Activated naive CD8-positive, alpha-beta T cell treated with anti-CD3 and anti-CD28 coated beads for 36 hours (primary cell): Measurements from ENCODE around the gene MYL5. TPM values are rescaled to one million over a fixed set of nuclear protein-coding genes. Genes with fewer than 3 reads are reported as not detected.
"Not testable (repeated sequence)": the region's sequence is repeated elsewhere in the genome, so short reads cannot be mapped to it uniquely, and the experiment has no call there.

ENCODE experiments used
- DNase-seq: peaks from one replicate; pipeline ENCODE4 v3.0.0; 2021
- H3K27ac Mint-ChIP-seq: one replicate; pipeline ENCODE4 v1.8.0; 2022; ENCODE audit warnings: mild to moderate bottlenecking, moderate library complexity, mixed read lengths
- H3K27me3 Mint-ChIP-seq: one replicate; pipeline ENCODE4 v1.8.0; 2022; ENCODE audit warnings: mild to moderate bottlenecking, mixed read lengths
- H3K36me3 Mint-ChIP-seq: one replicate; pipeline ENCODE4 v1.8.0; 2021; ENCODE audit warnings: mild to moderate bottlenecking, mixed read lengths
- H3K4me1 Mint-ChIP-seq: one replicate; pipeline ENCODE4 v1.8.0; 2021; ENCODE audit warnings: mixed read lengths
- H3K4me3 Mint-ChIP-seq: one replicate; pipeline ENCODE4 v1.8.0; 2022; ENCODE audit warnings: mild to moderate bottlenecking, moderate library complexity, mixed read lengths
- H3K9me3 Mint-ChIP-seq: one replicate; pipeline ENCODE4 v1.8.0; 2022; ENCODE audit warnings: mixed read lengths
- total RNA-seq, 2 experiments: library from RNA; stranded (reverse); gene quantifications; one replicate each; pipeline ENCODE4 v1.2.3, GENCODE V29; 2021

Gene MYL5
- total RNA-seq, 2 experiments from 2014 or later = 22.7 to 22.9 TPM

DNA sequence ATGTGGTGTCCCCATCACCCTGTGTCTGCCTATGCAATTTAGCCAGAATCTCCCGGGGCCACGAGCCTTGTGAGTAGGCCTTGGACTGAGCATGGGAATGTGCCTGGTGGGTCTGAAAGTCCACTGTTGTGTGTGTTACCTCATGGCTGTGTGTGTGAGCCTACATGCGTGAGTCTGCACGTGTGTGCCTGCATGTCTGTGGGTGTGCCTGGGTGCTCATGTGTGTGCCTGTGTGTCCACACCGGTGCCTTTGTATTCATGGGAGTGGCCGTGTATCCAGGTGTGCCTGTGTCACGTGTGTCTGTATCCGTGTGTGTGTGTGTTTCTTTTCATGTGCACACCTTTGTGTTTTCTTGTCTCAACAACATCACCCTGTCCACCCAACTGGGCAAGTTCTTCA is 14.5 kb upstream of the MYL5 start:
- H3K27ac Mint-ChIP-seq = no peak overlapping the region
- H3K4me1 Mint-ChIP-seq = peaks cover 5% of the 10 kb centered on the region
- no peak overlapping the region for H3K4me3 Mint-ChIP-seq
- DNase-seq = no peak
- peaks cover 11% of the 10 kb centered on the region for H3K36me3 Mint-ChIP-seq
- no peaks in the 10 kb centered on the region for H3K9me3 Mint-ChIP-seq
- H3K27me3 Mint-ChIP-seq = no peaks in the 10 kb centered on the region

DNA sequence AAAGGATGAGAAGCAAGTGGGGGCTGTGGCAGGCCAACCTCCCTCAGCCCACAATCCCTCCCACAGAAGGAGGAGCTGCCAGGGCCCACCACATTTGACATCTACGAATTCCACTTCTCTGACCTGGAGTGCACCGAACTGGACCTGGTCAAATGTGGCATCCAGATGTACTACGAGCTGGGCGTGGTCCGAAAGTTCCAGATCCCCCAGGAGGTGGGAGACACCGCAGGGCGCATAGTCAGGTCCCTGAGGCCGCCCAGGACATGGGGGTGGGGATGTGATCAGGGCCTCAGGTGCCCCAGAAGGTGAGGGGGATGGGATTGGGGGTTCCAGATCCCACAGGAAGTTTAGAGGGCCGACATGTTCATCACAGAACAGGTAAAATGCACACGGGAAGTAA is 13.9 kb upstream of the MYL5 start:
- no peak for DNase-seq
- no peak overlapping the region for H3K27ac Mint-ChIP-seq
- peaks cover 11% of the 10 kb centered on the region for H3K36me3 Mint-ChIP-seq
- no peak overlapping the region for H3K4me3 Mint-ChIP-seq
- no peaks in the 10 kb centered on the region for H3K27me3 Mint-ChIP-seq
- peaks cover 7% of the 10 kb centered on the region for H3K4me1 Mint-ChIP-seq
- no peaks in the 10 kb centered on the region for H3K9me3 Mint-ChIP-seq

DNA sequence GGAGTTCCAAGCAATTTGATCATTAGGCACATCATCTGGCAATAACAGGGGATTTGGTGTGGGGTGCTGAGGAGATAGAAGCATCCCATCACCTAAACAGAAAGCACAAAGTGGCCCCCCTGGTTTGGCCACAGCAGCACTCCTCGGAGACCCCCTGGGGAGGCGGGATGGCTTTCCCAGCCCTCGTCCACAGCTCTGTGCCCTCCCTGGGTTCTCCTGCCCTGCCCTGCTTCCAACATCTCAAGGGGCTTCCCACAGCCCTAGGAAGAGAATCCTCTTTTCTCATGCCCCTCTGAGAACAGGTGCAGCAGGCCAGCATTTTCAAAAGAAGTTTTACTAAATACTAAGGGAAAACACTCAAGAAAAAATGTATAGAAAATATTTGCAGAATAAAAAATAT is 13.1 kb upstream of the MYL5 start:
- Mint-ChIP-seq H3K36me3 (peaks cover 11% of the 10 kb centered on the region), H3K27me3 (no peaks in the 10 kb centered on the region), H3K4me3 (no peak overlapping the region), H3K4me1 (peaks cover 7% of the 10 kb centered on the region), H3K27ac (no peak overlapping the region), H3K9me3 (no peaks in the 10 kb centered on the region)
- DNase-seq = no peak

DNA sequence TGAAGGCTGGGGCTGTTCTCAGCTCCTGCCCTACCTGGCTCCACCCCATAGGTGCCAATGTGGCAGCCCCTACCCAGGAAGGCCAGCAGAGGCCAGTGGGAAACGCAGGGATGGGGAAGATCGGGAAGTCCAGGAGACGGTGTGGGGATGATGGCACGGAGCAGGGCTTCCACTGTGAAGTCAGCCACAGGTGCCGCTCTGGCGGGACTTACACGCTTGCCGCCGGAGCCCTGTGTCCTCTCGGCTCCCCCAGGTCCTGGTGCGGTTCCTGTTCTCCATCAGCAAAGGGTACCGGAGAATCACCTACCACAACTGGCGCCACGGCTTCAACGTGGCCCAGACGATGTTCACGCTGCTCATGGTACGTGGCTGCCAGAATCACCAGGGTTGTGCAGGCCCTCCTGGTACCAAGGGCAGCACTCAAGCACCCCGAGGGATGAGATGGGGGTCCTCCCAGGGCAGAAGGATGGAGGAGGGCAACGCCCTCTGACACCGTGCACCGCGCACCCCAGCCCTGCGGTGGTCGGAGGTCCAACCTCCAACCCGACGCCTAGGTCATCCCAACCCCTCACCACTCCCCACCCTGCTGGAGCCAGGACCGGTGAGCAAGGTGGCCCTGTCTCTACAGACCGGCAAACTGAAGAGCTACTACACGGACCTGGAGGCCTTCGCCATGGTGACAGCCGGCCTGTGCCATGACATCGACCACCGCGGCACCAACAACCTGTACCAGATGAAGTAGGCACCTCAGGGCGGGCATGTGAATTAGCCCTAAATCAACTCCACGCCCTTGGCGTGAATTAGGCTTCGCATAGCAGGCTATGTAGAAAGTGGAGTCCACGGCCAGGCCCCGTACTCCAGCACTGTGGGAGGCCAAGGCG is 12.2 kb upstream of the MYL5 start:
- H3K9me3 Mint-ChIP-seq = no peaks in the 10 kb centered on the region
- peaks cover 11% of the 10 kb centered on the region for H3K36me3 Mint-ChIP-seq
- peaks cover 7% of the 10 kb centered on the region for H3K4me1 Mint-ChIP-seq
- no peak for DNase-seq
- peak overlapping the region; percentile 40 for H3K4me3 Mint-ChIP-seq
- H3K27me3 Mint-ChIP-seq = no peaks in the 10 kb centered on the region
- no peak overlapping the region for H3K27ac Mint-ChIP-seq

DNA sequence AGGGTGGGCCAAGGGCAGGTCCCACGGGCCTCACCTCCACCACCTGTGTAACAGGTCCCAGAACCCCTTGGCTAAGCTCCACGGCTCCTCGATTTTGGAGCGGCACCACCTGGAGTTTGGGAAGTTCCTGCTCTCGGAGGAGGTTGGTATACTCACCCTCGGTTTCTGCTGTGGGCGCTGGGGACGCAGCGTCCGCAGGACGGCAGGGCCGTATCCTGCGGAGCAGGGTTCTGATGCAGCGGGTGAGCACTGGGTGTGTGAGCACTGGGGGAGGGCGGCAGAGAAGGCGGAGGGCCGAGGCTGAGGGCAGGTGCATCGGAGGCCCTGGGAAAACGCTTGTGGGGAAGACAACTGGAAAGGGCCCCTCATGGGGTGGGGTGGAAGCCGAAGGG is 11.3 kb upstream of the MYL5 start:
- Mint-ChIP-seq H3K9me3 (no peaks in the 10 kb centered on the region), H3K27me3 (no peaks in the 10 kb centered on the region), H3K4me1 (peaks cover 7% of the 10 kb centered on the region), H3K27ac (peak overlapping the region; percentile 74), H3K36me3 (peaks cover 11% of the 10 kb centered on the region), H3K4me3 (peak overlapping the region; percentile 85)
- no peak for DNase-seq

DNA sequence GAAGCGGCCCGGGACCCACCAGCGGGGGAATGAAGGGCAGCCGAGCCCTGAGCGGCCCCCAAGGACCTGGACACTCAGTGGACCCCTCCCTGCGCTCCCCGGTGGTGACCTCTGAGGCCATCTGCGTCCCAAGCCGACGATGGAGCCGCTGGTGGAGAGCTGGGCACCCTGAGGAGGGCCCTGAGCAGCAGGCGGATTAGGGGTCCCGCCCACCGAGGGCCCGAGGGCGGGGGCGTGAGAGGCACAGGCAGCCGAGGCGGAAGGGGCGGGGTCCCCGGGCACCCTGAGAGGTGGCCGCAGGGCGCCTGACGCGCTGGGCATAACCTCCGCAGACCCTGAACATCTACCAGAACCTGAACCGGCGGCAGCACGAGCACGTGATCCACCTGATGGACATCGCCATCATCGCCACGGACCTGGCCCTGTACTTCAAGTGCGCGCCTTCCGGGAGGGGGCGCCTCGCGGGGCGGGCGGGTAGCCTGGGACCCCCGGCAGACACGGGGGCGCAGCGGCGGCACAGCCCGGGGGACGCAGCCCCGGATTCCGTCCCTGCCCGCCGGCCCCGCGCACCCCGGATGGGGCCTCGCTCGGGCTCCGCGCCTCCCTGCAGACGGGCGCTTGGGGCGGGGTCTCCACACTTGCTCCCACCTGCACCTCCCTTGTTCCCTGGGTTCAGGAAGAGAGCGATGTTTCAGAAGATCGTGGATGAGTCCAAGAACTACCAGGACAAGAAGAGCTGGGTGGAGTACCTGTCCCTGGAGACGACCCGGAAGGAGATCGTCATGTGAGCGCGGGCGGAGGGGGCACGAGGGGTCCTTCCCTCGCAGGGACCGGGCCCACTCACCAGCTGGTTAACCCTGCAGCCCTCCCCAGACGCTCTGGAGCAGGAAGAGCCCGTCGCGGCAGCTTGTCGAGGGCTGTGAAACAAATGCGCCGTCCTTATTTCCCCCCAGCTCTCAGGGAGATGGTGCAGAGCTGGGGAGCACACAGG is 10.6 kb upstream of the MYL5 start:
- Mint-ChIP-seq H3K9me3 (no peaks in the 10 kb centered on the region), H3K36me3 (peaks cover 11% of the 10 kb centered on the region), H3K27me3 (no peaks in the 10 kb centered on the region), H3K4me3 (peak overlapping the region; percentile 85), H3K27ac (peak overlapping the region; percentile 90), H3K4me1 (peaks cover 7% of the 10 kb centered on the region)
- DNase-seq = peak; percentile 87

DNA sequence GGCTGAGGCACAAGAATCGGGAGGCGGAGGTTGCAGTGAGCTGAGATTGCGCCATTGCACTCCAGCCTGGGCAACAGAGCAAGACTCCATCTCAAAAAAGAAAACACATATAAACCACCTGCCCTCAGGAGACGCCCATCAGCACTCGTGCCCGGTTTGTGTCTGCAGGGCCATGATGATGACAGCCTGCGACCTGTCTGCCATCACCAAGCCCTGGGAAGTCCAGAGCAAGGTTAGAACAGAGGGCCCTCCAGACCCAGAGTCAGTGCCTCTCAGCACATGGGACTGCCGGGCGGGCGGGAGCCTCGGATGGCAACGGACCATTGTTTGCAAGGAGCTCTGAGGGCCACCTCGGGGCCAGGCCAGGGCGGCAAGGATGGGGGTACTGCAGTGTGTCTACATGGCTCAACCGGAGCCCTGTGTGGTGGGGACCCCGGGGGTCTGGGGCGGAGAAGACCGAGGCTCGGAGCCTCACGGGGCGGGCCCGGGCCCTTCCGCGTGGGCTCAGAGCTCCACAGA is 9.6 kb upstream of the MYL5 start:
- H3K36me3 Mint-ChIP-seq = peaks cover 11% of the 10 kb centered on the region

DNA sequence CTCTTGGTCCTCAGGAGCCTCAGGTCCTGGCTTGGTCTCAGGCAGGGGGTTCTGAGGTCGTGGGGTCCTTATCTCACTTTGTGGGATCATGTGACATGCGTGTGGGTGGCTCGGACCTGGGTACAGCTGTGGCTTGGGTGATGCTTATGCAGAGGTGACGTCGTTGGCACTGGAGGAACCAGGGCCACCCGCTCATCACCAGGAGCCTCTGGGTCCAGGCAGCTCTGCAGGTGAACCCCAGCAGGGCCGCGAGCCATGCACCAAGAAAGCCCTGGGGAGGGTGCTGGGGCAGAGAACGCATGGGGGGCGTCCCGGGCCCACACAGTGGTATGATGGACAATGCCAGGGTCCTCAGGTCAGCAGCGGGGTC is 9.0 kb upstream of the MYL5 start:
- H3K4me1 Mint-ChIP-seq = peaks cover 7% of the 10 kb centered on the region
- H3K9me3 Mint-ChIP-seq = no peaks in the 10 kb centered on the region
- DNase-seq = no peak
- H3K36me3 Mint-ChIP-seq = peaks cover 7% of the 10 kb centered on the region
- H3K27me3 Mint-ChIP-seq = no peaks in the 10 kb centered on the region
- no peak overlapping the region for H3K27ac Mint-ChIP-seq
- peak overlapping the region; percentile 84 for H3K4me3 Mint-ChIP-seq

More for the DNA sequence above, 9.6 kb upstream of the MYL5 start:
- peak overlapping the region; percentile 84 for H3K4me3 Mint-ChIP-seq
- no peaks in the 10 kb centered on the region for H3K27me3 Mint-ChIP-seq
- no peaks in the 10 kb centered on the region for H3K9me3 Mint-ChIP-seq
- peaks cover 7% of the 10 kb centered on the region for H3K4me1 Mint-ChIP-seq
- no peak for DNase-seq
- peak overlapping the region; percentile 90 for H3K27ac Mint-ChIP-seq

DNA sequence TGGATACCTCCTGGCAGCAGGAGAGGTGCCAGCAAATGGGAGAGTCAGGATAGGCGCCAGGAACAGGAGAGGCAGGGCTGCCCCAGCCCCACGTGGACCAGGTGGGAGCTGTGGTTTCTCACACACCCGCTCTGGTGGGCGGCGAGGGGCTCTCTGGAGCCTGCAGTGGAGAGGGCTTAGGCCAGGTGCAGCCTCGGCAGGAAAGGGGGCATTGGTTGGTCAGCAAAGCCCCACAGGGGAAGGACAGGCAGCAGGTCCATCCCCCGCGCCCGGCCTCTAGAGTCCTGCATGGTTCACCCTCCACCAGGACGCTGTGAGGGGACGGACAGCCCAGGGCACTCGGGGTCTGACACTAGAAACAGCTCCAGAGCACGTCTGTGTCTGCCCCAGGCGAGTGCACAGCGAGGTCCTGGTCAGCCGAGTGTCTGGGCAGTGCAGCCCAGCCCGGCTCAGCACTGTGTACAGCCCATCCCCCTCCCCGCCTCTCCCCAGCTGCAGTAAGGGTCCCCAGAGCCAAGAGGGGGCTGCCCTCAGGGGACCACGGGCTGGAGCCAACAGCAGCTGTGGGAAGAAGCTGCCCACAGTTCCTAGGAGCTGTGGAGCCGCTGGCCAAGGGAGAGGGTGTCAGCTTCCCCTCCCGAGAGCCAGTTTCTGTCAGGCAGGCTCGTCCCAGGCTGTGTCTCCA is 8.4 kb upstream of the MYL5 start:
- no peaks in the 10 kb centered on the region for H3K9me3 Mint-ChIP-seq
- peaks cover 7% of the 10 kb centered on the region for H3K4me1 Mint-ChIP-seq
- H3K36me3 Mint-ChIP-seq = peaks cover 8% of the 10 kb centered on the region
- no peak overlapping the region for H3K27ac Mint-ChIP-seq
- no peaks in the 10 kb centered on the region for H3K27me3 Mint-ChIP-seq
- no peak for DNase-seq
- H3K4me3 Mint-ChIP-seq = peak overlapping the region; percentile 84

DNA sequence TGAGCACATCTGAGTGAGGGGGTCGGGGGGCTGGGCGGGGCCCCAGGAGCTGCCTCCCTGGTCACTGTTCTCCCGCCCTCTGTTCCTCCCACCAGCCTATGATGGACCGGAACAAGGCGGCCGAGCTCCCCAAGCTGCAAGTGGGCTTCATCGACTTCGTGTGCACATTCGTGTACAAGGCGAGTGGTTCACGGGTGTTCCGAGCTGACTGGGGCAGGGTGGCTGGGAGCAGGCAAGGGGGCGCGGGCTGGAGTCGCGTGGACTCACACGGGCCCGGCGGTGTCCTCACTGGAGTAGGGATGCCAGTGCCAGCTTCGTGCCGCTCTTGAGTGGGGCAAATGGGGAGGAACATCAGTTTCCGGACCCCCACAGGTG is 7.9 kb upstream of the MYL5 start:
- Mint-ChIP-seq H3K36me3 (peaks cover 8% of the 10 kb centered on the region), H3K4me1 (peaks cover 7% of the 10 kb centered on the region), H3K27ac (no peak overlapping the region), H3K4me3 (no peak overlapping the region), H3K9me3 (no peaks in the 10 kb centered on the region), H3K27me3 (no peaks in the 10 kb centered on the region)
- no peak for DNase-seq

DNA sequence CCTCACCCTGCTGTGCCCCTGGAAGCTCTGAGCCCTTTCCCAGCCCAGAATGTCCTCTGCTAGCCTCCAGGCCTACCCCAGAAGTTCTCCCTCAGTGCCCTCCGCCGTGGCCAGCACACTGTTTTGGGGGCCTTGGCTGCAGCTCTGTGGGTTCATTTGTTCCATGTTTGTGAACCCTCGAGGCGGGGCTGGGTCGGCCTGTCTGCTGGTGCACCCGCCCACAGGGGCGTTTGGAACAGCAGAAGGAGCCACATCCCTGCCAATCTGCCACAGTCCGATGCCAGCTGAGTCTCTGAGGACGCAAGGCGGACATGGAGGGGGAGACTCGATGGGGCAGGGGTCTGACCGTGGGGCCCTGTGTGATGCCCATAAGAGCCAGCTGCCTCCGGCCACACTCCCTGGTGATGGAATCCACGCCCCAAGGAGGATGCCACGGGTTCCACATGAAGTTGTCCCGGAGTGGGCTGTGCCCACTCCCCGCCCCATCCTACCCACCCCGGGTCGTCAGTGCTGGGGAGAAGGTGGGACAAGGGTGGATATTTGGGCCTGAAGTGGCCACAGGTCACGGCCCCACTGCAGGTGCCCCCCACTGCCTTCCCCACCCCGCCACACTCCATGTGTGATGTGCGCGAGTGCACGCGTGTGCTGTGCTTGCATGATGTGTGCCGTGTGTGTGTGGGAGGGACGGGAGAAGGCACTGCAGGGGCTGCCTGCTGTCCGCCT is 7.4 kb upstream of the MYL5 start:
- DNase-seq = no peak
- peaks cover 7% of the 10 kb centered on the region for H3K4me1 Mint-ChIP-seq
- no peaks in the 10 kb centered on the region for H3K27me3 Mint-ChIP-seq
- H3K9me3 Mint-ChIP-seq = no peaks in the 10 kb centered on the region
- H3K27ac Mint-ChIP-seq = no peak overlapping the region
- H3K36me3 Mint-ChIP-seq = peaks cover 8% of the 10 kb centered on the region
- no peak overlapping the region for H3K4me3 Mint-ChIP-seq

DNA sequence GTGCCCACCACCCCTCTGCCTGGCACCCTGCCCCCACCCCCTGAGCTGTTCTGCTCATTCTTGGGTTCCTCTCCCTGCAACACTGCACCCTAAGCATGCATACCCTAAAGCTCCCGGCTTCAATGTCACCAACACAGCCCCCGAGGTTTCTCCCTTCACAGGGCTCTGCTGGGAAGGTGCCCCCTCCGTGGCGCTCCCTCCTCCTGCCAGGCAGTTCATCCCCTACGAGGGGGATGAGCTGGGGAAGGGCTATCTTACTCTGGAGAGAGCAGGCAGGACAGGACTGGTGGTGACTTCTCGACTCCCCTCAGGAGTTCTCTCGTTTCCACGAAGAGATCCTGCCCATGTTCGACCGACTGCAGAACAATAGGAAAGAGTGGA is 6.8 kb upstream of the MYL5 start:
- Mint-ChIP-seq H3K36me3 (peaks cover 12% of the 10 kb centered on the region), H3K27me3 (no peaks in the 10 kb centered on the region), H3K4me3 (no peak overlapping the region), H3K4me1 (peaks cover 9% of the 10 kb centered on the region), H3K27ac (no peak overlapping the region), H3K9me3 (no peaks in the 10 kb centered on the region)
- DNase-seq = no peak

DNA sequence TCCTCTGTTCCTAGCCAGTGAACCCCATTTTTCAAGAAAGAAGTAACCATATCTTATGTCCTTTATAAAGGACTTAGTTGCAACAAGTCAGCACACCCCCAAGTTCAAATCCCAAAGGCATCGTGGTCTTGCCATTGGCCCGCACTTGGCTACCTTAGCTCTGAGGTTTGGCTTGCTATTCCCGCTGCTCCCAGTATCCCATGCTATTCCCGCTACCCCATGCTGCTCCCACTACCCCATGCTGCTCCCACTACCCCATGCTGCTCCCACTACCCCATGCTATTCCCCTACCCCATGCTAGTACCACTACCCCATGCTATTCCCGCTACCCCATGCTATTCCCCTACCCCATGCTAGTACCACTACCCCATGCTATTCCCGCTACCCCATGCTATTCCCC is 6.1 kb upstream of the MYL5 start:
- not testable (repeated sequence) for H3K27ac Mint-ChIP-seq

DNA sequence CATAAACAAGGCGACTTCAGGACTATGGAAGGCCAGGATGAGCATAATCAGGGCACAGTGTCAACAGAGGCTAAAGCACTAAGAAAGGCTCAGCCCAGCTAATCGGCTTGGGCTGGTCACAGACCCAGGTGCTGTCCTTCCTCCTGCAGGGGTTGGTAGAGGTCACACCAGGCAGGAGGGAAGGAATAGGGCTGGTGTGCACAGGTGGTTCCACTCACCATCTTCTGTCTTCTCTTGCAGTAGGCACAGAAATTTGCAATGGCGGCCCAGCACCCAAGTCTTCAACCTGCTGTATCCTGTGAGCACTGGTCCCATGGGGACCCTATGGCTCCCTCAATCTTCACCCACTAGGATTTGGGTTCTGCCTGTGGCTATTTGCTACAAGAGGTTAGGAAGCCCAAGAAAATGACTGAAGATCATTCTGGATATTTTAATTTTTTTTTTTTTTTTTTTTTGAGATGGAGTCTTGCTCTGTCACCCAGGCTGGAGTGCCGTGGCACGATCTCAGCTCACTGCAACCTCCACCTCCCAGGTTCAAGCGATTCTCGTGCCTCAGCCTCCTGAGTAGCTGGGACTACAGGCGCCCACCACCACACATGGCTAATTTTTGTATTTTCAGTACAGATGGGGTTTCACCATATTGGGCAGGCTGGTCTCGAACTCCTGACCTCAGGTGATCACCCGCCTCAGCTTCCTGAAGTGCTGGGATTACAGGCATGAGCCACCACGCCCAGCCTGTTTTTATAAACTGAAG is 4.4 kb upstream of the MYL5 start:
- H3K4me3 Mint-ChIP-seq, H3K9me3 Mint-ChIP-seq, H3K27ac Mint-ChIP-seq, H3K4me1 Mint-ChIP-seq, H3K27me3 Mint-ChIP-seq, DNase-seq: not testable (repeated sequence)
- H3K36me3 Mint-ChIP-seq = peaks cover 18% of the 10 kb centered on the region

More for the DNA sequence above, 6.1 kb upstream of the MYL5 start:
- not testable (repeated sequence) for H3K9me3 Mint-ChIP-seq, H3K4me3 Mint-ChIP-seq, H3K27me3 Mint-ChIP-seq, DNase-seq
- Mint-ChIP-seq H3K4me1 (peaks cover 12% of the 10 kb centered on the region), H3K36me3 (peaks cover 17% of the 10 kb centered on the region)
